Middle frontal gyrus (tissue), 1 donor: ENCODE data around the gene PNMA5.
"Not testable (repeated sequence)": the region's sequence is repeated elsewhere in the genome, so short reads cannot be mapped to it uniquely, and the experiment has no call there.

Experiments used
- DNase-seq: peaks from one replicate; pipeline ENCODE4 v3.0.0-alpha.2; 2015; ENCODE audit warnings: low spot score; ENCODE audit errors: extremely low spot score

Gene PNMA5

DNA sequence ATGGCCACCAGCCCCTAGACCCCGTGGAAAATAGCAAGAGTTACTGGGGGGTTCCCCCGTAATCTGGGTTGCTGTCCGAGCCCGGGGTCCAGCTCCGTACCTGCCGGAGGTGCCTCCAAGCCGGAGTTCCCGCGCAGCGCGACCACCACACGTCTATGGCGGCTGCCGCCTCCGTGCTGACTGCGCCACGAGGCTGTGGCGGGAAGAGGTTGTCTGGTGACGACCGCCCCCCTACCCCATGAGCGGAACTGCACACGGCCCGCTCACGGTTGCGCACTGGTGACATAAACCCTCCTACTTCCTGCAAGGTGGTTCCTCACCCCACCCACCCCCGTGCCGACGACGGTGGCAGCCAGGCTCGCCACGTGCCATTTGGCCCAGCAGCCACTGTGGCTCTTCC is at the start of gene PNMA5:
TSS of gene PNMA5 (minus strand) at position 184 of the 400 bp plus-strand sequence. CDS start 2,518 bp downstream, outside the sequence.
- DNase-seq = no peak

DNA sequence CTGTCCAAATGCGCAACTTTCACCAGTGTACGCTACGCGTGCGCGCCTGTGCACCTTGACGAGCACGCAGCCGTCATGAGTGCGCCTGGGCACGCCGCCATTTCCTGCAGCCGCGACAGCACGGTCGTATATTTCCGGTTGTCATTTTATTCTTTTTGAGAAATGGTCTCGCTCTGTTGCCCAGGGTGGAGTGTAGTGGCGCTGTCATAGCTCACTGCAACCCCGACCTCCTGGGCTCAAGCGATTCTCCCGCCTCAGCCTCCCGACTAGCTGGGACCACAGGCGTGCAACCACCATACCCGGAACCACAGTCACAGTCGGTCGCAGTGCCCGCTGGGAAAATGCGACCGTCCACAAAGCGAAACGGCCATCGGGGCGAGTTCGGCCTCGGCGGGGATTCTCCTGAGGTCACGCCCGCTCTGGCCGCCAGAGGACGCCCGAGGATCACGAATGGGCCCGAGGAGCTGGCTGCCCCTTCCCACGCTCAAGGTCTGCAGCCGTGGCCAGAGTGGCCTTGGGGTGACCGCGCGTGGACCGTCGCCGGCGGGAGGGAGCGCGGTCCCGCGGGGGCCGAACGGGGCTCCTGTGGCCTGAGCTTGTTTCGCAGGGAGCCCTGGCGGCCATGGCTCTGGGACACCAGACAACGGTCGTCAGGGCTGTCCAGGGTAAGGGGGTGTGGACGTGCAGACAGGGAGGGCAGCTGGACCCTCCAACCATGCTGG is 38.6 kb upstream of the PNMA5 start:
- peak; percentile 6 for DNase-seq

DNA sequence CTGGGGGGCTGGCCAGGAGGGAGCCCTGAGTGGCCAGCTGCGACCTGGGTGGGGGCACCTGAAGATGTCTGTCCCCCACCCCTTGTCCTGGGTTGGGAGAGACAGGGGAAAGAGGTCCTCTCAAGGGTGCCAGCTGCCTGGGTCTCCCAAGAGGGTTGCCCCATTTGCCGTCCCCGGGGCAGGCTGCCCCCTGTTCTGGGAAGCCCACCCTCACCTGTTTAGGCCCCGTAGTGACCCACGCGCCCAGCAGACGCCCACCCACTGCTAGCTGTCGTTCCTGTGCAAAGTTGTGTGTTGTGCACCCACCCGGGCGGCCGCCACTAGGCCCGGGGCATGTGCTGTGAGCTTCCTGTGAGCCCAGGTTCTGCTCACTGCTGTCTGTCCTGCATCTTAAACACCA is 36.9 kb upstream of the PNMA5 start:
- no peak for DNase-seq

DNA sequence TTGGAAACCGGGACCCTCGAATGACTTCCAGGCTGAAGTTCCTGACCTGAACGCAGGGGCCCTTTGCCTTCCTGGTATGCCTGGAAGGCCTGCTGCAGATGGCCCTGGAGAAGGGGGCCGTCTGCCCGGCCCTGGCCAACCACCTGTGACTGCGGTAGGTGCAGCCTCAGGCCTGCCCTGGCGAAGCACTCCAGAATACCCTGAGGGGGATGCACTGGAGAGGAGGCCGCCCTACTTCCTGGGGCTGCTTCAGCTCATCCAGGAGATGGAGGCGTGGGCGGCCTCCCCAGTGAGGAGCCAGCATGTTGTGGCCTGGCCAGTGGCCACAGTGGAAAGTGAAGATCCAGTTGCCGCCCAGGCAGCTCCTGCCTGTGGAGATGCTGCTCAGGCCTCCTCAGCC is 36.0 kb upstream of the PNMA5 start:
- no peak for DNase-seq

DNA sequence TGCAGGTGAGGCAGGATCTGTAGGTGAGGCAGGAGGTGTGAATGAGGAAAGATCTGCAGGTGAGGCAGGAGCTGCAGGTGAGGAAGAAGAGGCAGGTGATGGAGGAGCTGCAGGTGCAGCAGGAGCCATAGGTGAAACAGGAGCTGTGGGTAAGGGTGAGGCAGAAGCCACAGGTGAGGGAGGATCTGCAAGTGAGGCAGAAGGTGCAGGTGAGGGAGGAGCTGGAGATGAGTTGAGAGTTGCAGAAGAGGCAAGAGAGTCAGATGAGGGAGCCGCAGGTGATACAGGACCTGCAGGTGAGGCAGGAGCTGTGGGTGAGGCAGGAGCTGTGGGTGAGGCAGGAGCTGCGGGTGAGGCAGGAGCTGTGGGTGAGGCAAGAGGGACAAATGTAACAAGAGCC is 35.2 kb upstream of the PNMA5 start:
- DNase-seq = no peak

DNA sequence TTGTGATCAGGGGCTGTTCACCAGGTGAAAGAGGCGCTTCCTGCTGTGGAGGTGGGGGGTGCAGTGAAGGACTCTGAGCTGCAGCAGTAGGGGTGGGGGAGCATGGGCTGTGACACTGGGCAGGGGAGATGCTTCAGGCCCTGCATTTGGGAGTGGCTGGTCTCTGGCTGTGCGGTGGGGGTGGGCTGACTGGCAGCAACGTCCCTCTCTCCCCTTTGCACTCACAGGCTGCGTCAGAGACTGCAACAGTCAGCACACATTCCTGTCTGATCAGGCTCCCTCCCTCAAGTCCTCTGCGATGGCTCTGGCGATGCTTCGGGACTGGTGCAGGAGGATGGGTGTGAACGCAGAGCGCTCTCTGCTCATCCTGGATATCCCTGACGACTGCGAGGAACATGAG is 34.6 kb upstream of the PNMA5 start:
- DNase-seq = not testable (repeated sequence)

DNA sequence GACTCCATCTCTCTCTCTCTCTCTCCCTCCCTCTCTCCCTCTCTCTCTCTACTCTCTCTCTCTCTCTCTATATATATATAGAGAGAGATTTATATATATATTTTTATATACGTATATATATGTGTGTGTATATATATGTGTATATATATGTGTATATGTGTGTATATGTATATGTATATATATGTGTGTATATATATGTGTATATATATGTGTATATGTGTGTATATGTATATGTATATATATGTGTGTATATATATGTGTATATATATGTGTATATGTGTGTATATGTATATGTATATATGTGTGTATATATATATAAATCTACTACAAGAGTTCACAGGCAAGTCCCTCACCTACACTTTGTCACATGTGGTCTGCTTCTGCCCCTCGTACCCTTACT is 32.6 kb upstream of the PNMA5 start:
- not testable (repeated sequence) for DNase-seq

DNA sequence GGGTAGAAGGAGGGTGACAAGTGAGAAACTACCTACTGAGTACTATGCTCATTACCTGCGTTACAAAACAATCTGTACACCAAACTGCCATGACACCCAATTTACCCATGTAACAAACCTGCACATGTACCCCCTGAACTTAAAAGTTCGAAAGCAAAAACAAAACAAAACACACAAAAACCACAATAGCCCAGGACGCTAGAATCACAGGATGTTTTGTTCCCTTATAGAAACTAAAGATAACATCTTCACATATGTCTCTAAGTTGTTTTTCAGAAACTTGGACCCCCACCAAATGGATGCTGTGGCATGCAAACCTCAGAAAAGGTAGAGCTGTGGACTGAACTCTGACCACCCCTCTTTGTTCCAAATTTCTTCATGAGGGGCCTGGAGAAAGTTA is 25.2 kb upstream of the PNMA5 start:
- no peak for DNase-seq

DNA sequence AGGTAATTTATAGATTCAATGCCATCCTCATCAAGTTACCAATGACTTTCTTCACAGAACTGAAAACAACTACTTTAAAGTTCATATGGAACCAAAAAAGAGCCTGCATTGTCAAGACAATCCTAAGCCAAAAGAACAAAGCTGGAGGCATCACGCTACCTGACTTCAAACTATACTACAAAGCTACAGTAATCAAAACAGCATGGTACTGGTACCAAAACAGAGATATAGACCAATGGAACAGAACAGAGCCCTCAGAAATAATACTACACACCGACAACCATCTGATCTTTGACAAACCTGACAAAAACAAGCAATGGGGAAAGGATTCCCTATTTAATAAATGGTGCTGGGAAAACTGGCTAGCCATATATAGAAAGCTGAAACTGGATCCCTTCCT is 23.3 kb upstream of the PNMA5 start:
- DNase-seq = not testable (repeated sequence)

DNA sequence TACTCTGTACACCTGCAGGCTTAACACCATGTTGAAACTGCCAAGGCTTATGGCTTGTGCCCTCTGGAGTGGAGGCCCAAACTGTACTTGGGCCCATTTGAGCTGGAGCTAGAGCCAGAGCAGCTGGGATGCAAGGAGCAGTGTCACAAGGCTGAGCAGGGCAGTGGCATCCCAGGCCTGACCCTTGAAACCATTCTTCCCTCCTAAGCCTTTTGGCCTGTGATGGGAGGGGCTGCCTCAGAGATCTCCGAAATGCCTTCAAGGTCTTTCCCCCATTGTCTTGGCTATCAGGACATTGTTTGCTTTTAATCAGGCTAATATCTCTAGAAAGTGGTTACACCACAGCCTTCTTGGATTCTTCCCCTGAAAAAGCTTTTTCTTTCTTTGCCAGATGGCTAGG is 10.9 kb upstream of the PNMA5 start:
- no peak for DNase-seq

DNA sequence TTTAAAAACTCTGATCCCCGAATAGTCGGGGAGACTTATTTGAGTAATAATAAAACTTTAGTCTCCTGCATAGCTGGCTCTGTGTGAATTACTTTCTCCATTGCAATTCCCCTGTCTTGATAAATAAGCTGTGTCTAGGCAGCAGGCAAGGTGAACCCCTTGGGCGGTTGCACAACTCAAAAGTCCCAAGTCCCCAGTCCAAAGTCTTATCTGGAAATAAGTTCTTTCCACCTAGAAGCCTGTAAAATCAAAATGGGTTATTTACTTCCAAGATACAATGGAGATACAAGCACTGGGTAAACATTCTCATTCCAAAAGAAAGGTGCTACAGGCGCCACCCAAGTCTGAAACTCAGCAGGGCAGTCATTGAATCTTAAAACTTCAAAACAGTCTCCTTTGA is 10.1 kb upstream of the PNMA5 start:
- DNase-seq = no peak

DNA sequence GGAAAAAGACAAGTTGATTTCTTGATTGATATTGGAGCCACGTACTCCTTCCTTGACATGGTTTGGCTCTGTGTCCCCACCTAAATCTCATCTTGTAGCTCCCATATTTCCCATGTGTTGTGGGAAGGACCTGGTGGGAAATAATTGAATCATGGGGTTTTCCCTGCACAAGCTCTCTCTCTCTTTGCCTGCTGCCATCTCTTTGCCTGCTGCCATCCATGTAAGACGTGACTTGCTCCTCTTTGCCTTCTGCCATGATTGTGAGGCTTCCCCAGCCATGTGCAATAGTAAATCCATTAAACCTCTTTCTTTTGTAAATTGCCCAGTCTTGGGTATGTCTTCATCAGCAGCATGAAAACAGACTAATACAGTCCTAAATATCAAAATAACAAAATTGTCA is 8.3 kb upstream of the PNMA5 start:
- DNase-seq = not testable (repeated sequence)

DNA sequence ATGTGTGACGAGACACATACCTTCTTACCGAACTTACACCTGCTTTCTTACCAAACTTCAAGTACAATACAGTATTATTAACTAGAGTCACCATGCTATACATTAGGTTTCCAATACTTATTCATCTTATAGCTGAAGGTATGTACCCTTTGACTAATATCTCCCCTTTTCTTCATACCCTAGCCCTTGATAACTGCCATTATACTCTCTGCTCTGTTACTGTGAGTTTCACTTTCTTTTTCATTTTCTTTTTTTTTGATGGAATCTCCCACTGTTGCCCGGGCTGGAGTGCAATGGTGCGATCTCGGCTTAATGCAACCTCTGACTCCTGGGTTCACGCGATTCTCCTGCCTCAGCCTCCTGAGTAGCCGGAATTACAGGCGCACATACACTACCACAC is 3.4 kb upstream of the PNMA5 start:
- DNase-seq = no peak

DNA sequence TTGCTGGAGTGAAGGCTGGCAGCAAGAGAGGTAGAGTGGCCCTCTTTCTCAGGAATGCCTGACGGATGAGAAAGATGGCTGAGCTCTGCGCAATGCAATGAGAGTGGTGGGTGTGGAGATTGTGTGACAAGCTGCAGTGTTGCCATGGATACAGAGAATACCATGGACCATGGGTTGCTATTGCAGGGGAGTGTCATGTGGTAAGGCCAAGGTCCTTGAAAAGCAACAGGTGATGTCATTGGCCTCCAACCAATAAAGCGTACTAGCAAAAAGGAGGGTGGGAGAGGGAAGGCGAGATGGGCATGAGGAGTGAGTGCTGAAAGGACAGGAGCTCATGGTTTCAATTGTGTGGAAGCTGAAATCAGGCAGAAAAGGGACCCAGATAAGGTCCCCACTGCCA is 1.8 kb downstream of the PNMA5 start:
- DNase-seq = no peak

DNA sequence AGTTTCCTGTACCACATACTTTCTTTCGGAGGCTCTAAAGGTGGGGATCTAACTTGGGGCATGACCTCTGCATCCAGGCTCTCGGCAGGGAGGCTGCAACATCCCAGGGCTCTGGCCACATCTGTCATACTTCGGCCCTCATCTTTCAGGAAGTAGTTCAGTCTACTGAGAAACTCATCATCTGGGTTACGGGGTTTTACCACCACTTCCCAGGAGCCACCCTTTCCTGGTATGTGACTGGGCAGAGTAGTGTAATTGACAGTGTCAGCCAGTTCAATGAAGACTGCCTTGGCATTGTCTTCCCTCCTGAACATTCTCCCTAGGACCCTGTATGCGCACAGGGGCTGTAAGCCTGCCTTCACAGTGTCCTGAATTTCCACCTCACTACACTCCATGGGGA is 2.8 kb downstream of the PNMA5 start:
- DNase-seq = no peak

DNA sequence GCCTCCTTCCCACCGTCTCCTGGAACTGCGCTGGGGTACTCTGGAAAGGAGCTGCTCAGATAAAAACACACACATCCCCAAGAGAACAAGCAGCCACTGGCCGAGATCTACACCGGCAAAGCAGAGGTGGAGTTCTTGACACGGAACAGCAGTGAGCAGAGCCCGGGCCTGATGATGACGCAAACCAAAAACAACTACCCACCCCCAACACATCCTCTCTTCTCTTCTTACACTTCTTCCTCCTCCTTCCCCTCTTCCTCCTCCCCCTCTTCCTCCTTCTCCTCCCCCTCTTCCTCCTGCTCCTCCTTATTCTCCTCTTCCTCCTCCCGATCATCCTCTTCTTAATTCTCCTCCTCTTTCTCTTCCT is 4.6 kb downstream of the PNMA5 start:
- no peak for DNase-seq

DNA sequence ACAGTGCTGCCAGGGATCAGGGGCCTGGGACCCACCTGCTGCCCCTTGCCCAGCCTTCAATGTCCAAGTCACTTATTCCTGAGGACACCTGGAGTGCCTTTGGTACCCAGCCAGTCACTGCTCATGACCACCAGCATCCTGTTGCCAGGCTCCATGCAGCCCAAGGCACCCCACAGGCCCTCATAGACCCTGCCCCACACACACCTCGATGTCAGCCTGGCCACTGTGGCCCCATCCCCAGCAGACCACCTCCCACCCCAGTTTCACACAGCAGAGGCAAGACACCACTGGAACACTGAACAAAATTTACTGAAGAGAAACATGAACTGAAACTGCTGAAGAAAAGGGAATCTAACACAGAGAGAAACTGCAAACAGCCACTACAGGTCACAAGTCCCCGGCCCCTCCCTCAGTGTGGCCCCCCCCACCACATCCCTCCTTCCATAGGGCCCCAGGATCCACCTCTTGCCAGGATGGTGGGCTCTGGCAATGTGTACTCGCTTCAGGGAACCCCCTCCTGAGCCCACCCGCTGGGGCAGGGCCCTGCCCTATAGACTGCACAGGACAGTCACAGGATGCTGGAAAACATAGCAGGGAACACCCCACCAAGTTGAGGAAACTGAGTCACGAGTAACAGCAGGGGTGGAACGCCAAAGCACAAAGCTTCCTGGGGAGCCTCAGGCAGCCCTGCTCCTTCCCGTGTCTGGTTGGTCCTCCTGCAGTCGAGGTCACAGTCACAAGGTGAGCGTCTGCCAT is 5.2 kb downstream of the PNMA5 start:
- no peak for DNase-seq

DNA sequence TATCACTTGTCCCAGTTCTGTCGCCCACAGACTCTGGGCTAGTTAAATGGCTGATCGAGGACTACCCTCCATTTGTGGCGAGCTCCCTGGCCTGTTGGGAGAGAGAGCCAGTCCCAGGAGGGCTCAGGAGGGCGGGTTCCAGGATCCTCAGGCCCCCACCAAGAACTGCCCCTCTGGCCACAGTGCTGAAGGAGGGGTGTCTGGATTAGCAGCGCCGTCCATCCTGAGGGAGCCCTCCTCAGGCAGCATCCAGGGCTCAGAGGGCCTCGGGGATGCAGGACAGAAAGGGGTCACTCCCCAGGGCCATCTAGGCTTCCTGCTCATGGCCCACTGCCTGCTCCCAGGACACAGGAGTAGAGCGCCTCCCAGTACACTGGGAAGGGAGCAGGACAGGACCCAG is 6.1 kb downstream of the PNMA5 start:
- DNase-seq = no peak

DNA sequence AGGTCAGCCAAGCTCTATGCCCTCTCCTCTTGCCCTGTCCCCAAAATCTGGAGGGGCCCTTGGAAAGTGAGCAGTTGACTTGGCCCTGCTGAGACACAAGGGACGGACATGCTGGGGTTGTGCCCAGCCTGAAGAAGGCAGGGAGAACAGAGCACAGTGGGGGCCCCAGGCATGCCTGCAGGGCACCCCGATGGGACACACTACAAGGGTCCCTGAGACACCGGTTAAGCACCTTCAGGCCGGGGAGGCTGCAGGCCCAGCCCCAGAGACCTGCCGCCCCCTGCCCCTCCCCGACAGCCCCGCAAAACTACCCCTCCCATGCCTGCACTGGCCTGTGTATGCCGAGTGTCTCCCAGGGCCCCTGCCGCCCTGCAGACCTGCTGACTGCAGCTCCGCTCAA is 6.8 kb downstream of the PNMA5 start:
- not testable (repeated sequence) for DNase-seq

DNA sequence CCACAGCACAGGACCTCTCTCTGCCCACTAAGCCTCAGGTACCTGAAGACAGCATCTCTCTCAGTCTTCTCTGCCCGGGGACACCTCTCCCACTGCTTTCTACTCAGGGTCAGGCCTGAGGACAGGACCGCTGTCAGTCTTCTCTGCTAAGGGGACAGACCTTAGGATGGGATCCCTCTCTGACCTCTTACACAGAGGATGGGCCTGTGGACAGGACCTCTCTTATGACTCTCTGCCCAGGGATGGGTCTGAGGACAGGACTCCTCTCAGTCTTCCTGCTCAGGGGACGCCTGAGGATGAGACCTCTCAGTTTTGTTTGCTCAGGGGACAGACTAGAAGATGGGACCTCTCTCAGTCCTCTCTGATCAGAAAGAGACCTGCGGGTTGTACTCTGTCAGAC is 8.5 kb downstream of the PNMA5 start:
- DNase-seq = not testable (repeated sequence)

DNA sequence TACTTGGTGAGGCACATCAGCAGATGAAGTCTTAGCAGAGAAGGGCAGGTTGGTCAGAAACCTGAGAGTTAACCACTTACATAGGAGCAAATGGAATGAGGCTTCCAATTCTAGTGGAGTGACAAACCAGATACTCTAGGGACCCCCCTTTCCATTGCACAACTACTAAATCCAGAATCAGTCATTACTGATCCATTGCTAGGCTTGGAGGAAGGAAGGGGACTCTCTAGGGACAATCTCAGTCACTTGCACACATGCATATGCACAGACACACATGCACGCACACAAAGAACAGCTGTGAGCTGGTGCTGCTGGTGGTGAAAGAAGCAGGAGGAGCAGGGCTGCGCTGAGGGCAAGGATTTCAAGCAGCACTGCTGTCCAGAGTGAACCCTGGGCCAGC is 25.7 kb downstream of the PNMA5 start:
- no peak for DNase-seq

DNA sequence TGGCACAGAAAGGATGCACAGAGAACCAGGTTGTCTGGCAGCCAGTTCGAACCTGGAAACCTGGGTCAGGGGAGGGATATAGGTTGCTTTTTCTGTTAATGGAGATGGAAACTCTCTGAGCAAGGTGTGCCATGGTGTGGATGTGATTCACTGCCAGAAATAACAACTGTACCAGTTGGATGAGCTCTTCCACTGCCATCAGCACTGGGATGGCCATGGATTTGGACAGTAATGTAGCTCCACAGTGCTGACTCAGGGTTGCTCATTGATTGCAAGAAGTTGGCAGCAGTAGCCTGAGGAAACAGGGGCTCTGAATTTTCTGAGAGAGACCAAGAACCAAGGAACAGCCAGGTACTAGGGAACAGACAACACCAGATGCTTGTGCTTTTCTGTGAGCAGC is 33.8 kb downstream of the PNMA5 start:
- no peak for DNase-seq

DNA sequence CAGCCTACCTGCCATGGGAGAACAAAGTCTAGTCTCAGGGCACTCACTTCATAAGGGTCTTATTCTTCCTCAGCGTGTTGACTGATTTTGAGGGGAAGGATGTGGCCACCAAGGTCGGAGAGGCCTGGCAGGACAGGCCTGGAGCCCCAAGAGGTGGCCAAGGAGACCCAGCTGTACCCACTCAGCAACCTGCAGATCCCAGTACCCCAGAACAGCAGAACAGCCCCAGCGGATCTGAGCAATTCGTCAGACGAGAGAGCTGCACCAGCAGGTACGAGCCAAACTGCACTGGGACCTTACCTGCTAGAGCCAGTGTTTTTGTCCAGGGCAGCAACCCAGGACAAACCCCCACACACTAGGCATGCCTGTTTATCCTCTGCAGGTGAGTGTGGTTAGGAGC is 34.3 kb downstream of the PNMA5 start:
- no peak for DNase-seq
